GM19240 (cell line): ENCODE results near the gene HMX3.
"Not testable (repeated sequence)": the region's sequence is repeated elsewhere in the genome, so short reads cannot be mapped to it uniquely, and the experiment has no call there.

ENCODE experiments used
- DNase-seq: peaks from one replicate; pipeline ENCODE4 v3.0.0; 2011; ENCODE audit warnings: low spot score; ENCODE audit not compliant: insufficient read length

Gene HMX3

GRCh38 chr10:123171616-123172015, 35.8 kb downstream of the HMX3 start:
- not testable (repeated sequence) for DNase-seq

- no peak for DNase-seq
Measured at GRCh38 chr10:123175389-123176387, 39.9 kb downstream of the HMX3 start.

- DNase-seq: not testable (repeated sequence)
Measured at GRCh38 chr10:123178390-123178789, 42.6 kb downstream of the HMX3 start.

GRCh38 chr10:123180101-123181090, 44.6 kb downstream of the HMX3 start:
- DNase-seq: no peak

- no peak for DNase-seq
Measured at GRCh38 chr10:123183724-123184123, 48.0 kb downstream of the HMX3 start.

GRCh38 chr10:123187781-123188180, 52.0 kb downstream of the HMX3 start:
- no peak for DNase-seq
